22Rv1 (cell line): ENCODE results near the gene PTCD2.
A peak's percentile ranks its signal among the peaks of the same experiment; 100 is the strongest.

Experiments
- H3K27ac ChIP-seq: fragments of 450-650 bp; 2 replicates; pipeline ENCODE4 v1.5.1; 2017
- ZFX ChIP-seq: fragments of 450-650 bp; IDR thresholded peaks from 2 replicates; pipeline ENCODE4 v1.6.1; 2017; ENCODE audit warnings: antibody characterized with exemption, borderline replicate concordance
- TF ChIP-seq, protein P1 (sequence below): fragments of 450-650 bp; IDR thresholded peaks from 2 replicates; pipeline ENCODE4 v1.5.1; 2017; ENCODE audit warnings: mild to moderate bottlenecking

The PTCD2 gene

DNA sequence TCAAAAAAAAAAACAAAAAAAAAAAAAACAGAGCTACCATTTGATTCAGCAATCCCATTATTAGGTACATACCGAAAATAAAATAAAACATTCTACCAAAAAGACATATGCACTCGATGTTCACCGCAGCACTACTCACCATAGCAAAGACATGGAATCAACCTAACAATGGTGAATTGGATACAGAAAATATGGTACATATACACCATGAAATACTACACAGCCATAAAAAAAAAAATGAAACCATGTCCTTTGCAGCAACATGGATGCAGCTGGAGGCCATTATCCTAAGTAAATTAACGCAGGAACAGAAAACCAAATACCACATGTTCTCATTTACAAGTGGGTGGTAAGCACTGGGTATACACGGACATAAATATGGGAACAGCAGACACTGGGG lies 21.5 kb upstream of the PTCD2 start:
- H3K27ac ChIP-seq: no peak overlapping the region
- TF ChIP-seq, protein P1, sequence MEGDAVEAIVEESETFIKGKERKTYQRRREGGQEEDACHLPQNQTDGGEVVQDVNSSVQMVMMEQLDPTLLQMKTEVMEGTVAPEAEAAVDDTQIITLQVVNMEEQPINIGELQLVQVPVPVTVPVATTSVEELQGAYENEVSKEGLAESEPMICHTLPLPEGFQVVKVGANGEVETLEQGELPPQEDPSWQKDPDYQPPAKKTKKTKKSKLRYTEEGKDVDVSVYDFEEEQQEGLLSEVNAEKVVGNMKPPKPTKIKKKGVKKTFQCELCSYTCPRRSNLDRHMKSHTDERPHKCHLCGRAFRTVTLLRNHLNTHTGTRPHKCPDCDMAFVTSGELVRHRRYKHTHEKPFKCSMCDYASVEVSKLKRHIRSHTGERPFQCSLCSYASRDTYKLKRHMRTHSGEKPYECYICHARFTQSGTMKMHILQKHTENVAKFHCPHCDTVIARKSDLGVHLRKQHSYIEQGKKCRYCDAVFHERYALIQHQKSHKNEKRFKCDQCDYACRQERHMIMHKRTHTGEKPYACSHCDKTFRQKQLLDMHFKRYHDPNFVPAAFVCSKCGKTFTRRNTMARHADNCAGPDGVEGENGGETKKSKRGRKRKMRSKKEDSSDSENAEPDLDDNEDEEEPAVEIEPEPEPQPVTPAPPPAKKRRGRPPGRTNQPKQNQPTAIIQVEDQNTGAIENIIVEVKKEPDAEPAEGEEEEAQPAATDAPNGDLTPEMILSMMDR: no peak

DNA sequence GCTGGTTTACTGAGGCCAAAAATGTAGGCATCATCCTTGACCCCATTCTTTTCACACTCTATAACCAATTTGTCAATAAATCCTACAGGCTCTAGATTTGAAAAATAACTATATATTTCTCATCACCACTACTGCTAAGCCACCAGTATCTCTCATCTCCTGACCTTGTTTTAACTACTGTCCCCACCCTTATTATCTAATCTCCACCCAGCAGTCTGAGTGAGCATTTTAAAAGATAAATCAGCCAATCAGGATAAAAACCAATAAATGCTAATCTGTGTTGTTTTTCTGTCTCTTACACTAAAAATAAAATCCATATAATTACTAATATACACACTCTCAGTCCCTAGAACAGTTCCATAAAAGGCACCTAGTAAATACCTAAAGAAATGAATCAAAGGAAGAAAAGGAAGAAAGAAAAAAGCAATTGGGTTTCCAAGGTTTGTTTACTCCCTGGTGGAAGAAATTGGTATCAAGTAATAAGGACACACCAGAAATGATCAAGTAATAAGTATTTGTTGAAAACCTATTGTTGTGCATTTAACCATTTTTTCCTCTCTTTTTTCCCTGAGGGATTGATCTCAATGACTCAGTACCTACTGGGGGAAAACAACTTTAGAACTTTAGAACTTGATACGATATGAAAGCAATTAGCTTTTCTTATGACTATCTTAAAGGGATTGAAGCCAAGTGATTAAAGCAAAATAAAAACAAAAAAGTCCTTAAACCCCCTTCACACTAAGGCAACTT lies 19.4 kb upstream of the PTCD2 start:
- TF ChIP-seq, protein P1: no peak
- no peak for TF ChIP-seq ZFX
- no peak overlapping the region for H3K27ac ChIP-seq

DNA sequence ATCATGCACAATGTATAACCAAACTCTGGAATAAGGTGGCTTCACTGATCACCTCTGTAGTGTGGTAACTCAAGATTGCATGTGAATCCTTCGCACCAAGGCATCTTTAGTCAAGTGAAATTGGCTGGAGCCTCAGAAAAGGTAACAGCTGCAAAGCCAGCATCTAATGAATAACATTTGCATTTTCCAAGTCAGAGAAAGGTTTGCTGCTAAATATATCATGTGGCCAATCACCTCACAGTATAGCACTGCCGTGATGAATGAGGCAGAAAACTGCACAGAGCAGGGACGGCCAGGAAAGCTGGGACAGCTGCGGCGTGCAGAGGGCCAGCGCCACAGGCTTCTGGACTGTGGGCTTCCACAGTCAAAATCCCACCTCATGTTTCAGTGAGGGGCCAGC lies 18.6 kb upstream of the PTCD2 start:
- H3K27ac ChIP-seq: no peak overlapping the region
- TF ChIP-seq, protein P1: no peak
- TF ChIP-seq ZFX: no peak

DNA sequence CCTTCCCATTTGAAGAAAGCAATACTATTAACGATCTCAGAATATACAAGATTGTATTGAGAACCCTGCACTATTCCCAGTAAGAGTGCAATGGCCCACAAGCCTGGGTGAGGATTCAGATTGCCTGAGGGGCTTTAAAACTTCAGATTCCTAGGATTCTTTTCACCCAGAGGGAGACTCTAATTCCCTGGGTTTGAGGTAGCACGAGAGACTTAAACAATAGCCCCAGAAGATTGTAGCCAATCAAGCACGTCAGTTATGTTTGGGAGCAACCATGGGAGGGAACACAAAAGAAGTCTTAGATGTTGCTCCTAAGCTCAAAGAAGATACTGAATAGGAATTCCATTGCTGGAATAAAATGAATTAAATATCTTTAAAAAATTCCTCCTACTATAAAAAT lies 18.0 kb upstream of the PTCD2 start:
- H3K27ac ChIP-seq: no peak overlapping the region

DNA sequence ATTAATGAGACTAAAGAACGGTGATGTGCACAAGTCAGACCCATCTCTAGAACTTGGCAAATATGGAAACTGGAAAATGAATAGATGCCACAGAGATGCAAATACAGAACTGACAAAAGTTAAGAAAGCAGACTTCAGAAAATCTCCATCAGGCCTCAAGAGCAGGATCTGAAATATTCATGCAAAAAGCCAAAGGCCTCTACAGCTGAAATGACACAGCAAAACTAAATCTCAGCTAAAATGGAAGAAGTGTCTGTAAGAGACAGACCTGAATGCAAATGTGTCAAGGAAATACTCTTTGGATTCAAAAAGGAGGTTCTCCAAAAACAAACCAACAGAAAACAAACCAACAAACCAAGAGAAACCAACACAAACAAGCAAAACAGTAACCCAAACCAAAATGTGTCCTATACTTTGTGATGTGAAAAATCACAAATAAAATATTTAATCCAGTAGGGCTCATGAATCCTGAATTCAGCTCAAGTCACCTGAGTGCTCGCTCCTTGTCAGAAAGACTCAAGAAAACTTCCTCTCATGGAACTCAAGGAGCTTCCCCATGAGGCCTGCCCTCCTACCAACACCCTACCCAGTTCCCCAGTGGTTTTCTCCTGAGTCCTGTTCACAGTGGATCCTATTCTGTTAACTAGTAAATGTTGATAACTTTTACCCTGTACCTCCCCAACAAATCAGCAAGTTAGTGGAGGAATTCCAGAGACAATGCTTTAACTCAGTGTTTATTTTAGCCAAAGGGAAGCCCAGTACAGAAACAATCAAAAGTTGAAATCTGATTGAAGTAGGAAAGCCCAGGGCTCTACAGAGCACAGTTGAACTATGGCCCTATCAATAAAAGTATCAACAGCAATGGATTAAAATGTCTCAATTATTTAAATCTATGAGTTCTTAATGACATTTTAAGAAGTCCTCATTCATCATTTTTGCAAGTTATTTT lies 14.7 kb upstream of the PTCD2 start:
- TF ChIP-seq, protein P1: no peak
- TF ChIP-seq ZFX: no peak
- H3K27ac ChIP-seq: 0 out of 2 replicates have a peak overlapping the region, but pooled peaks have one; percentile 4

More for the DNA sequence above, 18.0 kb upstream of the PTCD2 start:
- TF ChIP-seq ZFX: no peak
- TF ChIP-seq, protein P1: no peak

DNA sequence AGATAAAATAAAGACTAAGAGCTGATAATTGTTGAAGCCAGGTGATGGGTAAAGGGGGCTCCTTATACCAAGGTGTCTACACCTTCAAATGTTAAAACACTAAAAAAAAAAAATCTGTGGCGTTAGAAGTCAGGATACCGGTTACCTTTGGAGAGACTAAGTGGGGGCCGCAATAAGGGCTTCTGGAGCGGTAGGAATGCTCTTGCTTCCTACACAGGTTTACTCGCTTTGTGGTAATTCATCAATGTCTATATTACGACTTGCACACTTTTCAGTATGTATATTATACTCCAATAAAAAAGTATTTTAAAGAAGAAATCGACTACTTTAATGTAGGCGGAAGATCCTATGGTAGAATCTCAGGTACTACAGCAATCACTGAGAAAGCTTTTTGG lies 12.6 kb upstream of the PTCD2 start:
- peak overlapping the region; percentile 92 for H3K27ac ChIP-seq
- TF ChIP-seq, protein P1: no peak
- TF ChIP-seq ZFX: no peak
